Muscle of back (tissue), 11 donors: ENCODE measurements around the gene PSAP. TPM values are rescaled to one million over a fixed set of nuclear protein-coding genes. Genes with fewer than 3 reads are reported as not detected.

ENCODE experiments used
- DNase-seq, 3 donors: peaks; one replicate each; pipeline versions ENCODE4 v3.0.0 to v3.0.0-alpha.2; 2013
- polyA plus RNA-seq, 10 donors: library from polyadenylated mRNA; unstranded; fragments of 120-200 nt; gene quantifications; one replicate each; pipeline ENCODE4 v1.2.1, GENCODE V29; 2013; ENCODE audit not compliant: insufficient read length in 10 of 10

The PSAP gene
- polyA plus RNA-seq, 10 donors, result 450 to 530 (median 478) TPM

DNA sequence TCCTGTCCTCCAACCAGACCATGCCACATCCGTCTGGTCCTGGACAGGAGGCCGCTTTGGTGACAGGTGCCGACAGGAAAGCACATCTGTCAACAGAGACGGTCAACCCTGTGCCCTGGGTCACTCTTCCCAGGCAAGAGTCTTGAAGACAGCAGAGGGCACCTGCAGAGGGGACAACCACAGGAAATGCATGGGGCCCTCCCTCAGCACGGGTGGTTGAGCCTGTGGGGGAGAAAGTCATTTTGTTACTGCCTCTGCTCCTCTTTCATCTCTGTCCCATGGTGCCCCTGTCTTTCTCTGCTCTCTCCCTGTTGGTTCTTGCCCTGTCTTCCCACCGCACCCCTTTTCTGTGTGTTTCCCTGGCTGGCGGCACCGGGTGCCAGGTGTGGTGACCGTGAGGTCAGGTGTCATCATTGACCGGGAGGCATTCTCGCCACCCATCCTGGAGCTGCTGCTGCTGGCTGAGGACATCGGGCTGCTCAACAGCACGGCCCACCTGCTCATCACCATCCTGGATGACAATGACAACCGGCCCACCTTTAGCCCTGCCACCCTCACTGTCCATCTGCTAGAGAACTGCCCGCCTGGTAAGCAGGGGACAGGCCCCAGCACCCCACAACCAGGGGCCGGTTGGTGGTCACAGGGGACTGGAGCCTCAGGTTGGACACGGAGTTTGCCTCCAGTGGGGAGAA lies 60.2 kb downstream of the PSAP start:
- DNase-seq, result no peak

DNA sequence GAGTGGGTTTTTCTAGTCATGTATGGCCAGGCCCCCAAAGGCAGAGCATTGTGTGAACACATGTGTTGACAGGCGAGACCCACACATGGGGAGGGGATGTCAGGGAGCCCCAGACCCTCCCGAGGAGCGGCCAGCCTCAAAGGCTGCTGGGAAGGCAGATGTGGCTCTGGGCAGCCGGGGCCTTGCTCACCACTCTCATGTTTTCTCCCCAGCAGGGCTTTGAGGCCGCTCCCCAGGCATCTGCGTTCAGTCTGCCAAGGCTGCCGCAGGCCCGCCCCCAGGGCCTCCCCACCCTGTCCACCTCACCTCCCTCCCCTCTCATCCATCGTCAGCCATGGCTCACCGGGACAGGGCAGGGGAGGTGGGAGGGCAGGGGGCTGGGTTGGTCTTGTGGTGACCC lies 61.2 kb downstream of the PSAP start:
- DNase-seq, result no peak

GRCh38 chr10:71788954-71789353 lies 62.1 kb downstream of the PSAP start:
- no peak for DNase-seq

- no peak for DNase-seq
These were observed 66.3 kb downstream of the PSAP start for GRCh38 chr10:71784679-71785272.

GRCh38 chr10:71783917-71784678 lies 67.0 kb downstream of the PSAP start:
- DNase-seq, result no peak

DNA sequence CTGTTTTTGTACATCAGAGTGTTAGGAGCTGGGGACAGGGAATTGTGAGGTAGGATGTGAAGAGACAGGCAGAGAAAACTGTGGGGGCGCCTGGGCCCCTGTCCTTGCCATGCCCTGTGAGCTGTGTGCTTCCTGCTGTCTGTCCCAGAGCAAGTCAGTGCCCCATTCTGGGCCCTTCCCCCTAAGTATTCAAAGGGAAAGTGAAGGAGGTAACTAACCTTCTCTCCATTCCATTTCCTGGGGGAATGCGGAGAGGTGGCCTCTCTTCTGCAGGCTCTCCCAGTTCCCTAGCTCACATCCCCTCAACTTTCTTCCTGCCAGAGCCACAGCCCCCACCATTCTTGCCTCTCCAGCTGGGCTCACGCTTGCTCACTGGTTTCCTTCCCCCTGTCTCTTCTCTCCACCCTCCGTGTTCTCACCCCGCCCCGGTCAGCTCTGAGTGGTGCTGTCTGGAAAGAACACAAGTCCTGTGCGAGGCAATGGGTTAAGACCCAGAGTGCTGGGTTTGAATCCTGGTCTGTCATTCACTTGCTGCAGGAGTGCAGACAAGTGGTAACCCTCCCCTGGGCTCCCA lies 68.0 kb downstream of the PSAP start:
- DNase-seq, result peak in 1 of 3 donors; percentile 33

GRCh38 chr10:71782221-71782916 lies 68.7 kb downstream of the PSAP start:
- no peak for DNase-seq

DNA sequence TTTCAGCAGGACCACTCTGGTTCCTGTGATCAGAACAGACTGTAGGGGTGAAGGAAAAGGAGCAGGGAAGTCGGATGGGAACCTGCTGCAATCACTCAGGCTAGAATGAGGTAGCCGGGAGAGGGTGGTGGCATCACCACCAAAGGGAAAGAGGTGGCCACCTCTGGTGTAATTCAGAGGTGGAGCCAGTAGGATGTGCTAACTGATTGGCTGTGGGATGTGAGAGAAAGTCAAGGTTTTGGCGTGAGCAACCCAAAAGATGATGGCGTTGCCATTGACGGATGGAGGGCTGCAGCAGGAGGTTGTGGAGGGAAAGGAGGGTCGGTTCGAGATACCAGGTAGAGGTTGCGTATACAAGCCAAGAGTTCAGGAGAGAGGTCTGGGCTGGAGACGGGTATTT lies 70.3 kb downstream of the PSAP start:
- DNase-seq, result no peak

DNA sequence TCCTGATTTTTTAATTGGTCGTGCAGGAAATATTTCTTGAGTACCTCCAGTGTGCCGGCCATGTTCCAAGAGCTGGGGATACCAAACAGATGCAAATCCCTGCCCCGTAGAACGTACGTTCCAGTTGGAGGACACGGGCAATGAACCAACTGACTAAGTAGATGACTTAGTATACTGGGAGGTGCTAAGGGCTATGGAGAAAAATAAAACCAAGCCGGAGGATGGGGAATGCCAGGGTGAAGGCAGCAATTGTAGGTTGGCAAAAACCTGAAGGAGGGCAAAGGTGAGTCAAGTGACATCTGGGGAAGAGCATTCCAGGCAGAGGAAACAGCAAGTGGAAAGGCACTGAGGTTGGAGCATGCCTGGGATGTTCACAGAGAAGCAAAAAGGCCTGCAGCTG lies 70.9 kb downstream of the PSAP start:
- DNase-seq, result no peak

- DNase-seq, result no peak
These were observed 71.4 kb downstream of the PSAP start for GRCh38 chr10:71779641-71780040.

- DNase-seq, result no peak
These were observed 72.8 kb downstream of the PSAP start for GRCh38 chr10:71778071-71778825.

DNA sequence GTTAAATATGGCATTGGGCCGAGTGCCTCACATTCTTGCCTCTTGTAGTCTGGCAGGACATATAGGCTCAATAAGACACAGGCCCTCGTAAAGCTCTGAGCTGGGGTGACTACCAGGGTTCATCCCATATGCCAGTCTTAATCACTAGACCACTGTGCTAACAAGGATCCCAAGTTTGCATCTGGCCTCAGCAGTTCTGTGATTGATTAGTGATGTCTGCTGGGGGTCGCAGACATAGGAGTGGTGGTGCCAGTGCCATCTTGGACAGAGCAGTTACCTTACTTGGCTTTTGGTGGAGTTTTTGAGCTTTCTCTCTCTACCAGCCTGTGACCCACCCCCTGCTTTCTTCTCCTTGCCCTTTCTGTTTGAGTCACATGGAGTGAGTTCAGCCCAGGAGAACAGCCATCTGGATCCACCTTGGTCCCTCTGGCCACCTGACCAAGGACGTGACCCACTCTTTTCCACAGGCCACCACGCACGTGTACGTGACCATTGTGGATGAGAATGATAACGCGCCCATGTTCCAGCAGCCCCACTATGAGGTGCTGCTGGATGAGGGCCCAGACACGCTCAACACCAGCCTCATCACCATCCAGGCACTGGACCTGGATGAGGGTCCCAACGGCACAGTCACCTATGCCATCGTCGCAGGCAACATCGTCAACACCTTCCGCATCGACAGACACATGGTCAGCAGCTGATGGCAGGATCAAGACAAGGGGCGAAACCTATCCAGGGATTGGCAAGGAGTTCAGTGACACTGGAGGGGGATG lies 73.7 kb downstream of the PSAP start:
- no peak for DNase-seq

- DNase-seq, result no peak
These were observed 74.5 kb downstream of the PSAP start for GRCh38 chr10:71776481-71776925.

DNA sequence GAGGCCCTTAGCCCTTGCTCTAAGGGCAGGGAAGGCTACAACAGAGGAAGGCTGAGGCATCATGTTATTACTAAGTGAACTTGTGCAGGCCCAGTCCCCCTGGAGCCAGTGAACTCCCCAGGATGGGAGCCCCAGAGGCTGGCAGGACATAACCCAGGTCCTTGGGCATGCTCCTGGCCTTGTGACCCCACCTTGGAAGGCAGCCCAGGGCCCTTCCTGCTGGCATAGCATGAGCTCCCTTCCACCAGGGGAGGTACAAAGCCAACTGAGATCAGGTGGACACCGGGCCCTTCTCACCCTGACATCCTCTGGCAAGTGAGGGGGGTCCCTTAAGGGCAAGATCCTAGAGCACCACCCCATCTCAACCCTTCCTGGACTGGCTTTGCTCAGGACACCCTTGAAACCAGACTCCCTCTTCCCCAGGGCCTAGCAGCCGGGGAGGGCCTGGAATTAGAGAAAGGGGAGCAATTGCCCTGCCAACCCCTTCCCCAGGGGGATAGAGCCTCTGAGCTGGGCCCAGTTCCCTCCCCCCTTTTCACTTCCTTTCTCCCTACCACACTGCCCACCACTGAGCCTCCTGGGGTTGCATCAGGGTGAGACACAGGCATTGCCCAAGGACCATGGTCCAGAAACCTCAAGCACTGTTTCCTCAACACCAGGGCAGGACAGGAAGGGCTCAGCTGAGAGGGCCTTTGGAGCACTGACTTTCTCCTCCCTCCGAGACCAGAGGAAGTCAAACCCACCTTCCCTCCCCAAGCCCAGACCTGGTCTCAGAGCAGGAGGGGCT lies 75.9 kb downstream of the PSAP start:
- DNase-seq, result no peak

DNA sequence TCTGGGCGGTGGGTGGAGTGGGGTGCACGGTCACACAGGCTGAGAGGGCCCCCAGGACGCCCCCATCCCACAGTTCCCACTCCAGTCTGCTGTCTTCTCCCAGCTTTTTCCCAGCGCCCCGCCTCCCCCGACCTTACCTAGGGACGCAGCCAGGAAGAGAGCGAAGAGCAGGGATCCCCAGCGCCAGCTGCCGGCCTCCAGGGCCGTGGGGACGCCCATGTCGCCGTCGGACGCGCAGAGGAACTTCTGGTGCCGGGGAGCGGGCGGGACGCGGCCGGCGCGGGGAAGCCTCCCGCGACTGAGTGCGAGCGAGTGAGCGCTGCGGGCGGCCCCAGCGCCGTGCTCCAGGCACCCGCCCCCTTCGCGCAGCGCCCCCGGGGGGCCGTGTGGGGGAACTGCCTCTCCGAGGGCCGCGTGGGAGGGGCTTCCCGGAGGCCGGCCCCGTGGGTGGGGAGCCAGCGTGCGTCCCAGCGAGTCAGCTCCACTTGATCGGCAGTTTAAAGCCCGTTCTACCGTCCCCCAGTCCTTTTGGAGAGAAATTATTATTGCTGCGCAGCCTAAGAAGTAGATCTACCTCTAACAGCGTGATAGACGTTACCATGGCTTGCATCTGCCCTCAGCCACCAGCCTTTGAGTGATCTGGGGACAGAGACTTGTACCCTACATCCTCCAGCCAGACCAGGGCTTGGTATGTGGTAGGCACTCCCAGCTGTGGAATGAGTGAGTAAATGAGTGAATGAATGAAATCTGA lies 77.7 kb downstream of the PSAP start, which contains the start of gene VSIR:
Gene VSIR (minus strand): TSS at position 300 of the 751 bp plus-strand sequence. CDS start 81 bp downstream, at position 219.
- DNase-seq, result peak; percentile 80 to 92 (median 88)

GRCh38 chr10:71772832-71773220 lies 78.2 kb downstream of the PSAP start:
- peak in 1 of 3 donors; percentile 36 for DNase-seq

GRCh38 chr10:71771821-71772617 lies 79.0 kb downstream of the PSAP start:
- peak in 1 of 3 donors; percentile 58 for DNase-seq

- DNase-seq, result no peak
These were observed 79.8 kb downstream of the PSAP start for GRCh38 chr10:71771204-71771603.
